GM18907 (cell line): ENCODE measurements around the gene BTBD16.

Experiments
- ATAC-seq: cut with Tn5 transposase; IDR thresholded peaks from one replicate; pipeline ENCODE4 v1.9.1; 2021; ENCODE audit warnings: mild to moderate bottlenecking, moderate library complexity; ENCODE audit not compliant: unreplicated experiment

The BTBD16 gene

DNA sequence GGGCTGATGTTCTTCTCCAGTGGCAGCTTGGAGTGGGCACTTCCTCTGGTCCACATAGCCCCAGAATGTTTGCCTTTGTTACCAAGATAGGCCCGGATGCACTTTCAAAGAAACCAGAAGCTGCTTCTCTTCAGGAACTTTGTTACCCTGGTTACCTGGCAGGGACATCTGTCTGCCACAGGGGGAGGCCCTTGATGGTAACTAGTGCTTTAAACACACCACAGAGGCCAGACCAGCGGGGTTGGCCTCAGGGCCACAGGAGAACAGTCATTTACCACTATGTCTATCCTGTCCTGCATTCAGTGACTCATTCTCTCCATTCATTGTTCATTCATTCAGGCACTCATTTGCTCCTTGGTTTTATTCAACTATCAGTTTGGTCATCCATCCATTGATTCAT, 91.5 kb downstream of the BTBD16 start:
- no peak for ATAC-seq

DNA sequence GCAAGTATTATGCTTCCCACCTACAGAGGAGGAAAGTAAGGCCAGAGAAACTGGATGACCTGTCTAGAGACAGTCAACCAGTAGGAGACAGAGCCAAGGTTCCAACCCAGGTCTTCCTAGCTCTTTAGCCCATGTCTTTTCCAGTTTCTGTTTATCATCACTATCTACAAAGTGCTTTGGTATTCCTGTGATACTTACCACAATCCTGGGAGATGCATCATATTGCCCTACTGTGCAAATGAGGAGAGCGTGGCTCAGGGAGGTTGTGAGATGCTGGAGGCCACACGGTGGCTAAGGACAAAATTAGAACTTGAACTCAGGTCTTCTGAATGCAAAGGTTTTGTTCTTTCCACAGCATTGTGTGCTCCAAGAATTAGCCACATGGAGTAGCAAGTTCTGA, 92.2 kb downstream of the BTBD16 start:
- ATAC-seq: no peak

DNA sequence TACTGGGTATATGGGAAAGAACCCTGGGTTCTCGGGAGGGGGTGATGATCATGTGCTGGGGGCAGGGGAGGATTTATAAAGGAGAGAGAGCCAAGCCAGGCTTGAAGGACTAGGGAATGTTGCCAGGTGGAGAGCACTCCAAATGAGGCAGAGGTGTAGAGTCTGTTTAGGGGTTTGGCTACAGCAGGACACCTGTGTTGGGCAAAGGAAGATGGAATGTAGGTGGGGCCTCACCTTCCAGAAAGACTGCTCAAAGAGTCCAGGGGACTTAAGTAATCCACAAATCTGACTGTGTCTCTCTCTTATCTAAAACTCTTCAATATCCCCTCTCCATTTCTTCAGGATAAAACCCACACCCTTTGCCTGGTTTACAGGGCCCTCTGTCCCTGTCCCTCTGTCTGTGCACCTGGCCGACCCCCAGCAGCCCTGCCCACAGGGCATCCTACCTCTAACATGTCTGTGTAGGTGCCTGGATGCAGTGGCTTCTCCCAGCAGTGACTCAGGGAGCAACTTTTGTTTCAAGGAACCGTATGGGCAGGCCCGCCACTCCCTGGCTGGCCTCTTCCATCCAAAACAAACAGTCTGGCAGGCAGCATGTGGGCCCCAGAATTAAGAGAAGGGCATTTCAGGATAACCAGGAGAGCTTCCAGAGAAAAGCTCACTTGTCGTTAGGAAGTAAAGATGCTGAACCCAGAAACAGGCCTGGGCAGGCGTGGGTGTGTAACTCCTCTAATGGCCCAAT, 92.8 kb downstream of the BTBD16 start:
- no peak for ATAC-seq

DNA sequence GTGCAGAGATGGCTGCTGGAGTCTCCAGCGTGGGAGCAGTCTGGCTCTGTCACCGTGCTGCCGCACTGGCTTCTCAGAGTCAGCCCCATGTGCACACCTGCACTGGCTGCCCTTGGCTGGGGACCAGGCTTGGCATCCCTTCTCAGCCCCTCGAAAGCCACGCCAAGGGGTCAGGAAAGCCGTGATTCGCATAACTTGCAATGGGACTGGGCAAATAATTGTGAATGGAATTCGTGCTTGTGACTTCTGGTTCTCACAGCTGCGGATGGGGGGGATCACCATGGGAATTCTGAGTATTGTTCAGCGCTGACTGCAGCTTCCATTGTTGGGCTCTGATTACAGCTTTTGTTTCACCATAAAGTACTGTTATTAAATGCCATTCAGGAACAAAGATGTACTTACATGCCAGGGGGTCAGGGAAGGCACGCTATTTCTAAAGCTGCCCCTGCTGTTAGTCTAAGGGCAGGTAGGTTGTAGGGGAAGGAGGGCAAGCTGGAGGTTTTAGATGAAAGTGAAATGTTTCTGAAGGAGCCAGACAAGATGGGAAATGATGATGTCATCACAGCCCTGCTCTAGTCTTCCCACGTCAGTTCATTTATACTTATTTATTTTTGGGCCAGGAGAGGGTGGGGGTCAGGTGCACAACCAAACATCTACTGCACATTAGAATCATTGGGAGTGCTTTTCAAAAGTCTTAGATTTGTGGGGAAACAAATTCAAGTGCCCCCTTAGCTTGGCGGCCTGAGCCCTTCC, 97.6 kb downstream of the BTBD16 start:
- ATAC-seq: no peak

DNA sequence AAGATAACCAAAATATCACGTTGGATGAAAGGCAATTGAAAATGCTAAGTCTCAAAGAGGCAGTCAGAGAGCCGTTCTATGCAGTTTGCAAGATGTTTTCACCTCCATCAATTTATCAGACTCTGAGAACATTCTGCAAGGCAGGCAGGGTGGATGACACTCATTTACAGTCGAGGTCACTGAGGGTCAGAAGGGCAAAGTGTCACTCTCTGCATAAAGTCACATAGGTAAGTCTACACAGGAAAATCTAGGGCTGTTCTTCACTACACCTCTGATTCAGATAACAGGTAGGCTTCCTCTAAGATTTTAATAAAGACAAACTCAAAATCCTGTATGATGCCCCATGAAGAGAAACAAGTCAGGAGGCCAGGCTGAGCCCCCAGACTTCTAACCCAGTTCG, 102.0 kb downstream of the BTBD16 start:
- no peak for ATAC-seq

DNA sequence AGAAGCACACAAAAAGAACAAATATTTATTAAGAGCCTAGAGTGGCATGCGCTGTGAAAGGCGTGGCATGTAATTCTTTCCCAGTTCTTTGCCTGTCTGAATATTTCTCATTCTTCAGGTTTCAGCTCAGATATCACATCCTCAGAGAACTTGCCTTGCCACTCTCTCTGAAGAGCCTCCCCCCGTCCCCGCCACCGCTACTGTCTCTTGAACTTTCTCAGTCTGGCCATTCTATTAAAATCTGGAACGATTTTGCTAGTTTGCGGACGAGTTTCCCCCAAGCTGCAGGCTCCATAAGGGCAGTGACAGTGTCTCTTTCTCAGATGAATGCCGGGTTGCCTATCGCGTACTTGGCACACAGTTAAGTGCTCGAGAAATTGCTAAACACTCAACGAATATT, 102.6 kb downstream of the BTBD16 start:
- no peak for ATAC-seq

DNA sequence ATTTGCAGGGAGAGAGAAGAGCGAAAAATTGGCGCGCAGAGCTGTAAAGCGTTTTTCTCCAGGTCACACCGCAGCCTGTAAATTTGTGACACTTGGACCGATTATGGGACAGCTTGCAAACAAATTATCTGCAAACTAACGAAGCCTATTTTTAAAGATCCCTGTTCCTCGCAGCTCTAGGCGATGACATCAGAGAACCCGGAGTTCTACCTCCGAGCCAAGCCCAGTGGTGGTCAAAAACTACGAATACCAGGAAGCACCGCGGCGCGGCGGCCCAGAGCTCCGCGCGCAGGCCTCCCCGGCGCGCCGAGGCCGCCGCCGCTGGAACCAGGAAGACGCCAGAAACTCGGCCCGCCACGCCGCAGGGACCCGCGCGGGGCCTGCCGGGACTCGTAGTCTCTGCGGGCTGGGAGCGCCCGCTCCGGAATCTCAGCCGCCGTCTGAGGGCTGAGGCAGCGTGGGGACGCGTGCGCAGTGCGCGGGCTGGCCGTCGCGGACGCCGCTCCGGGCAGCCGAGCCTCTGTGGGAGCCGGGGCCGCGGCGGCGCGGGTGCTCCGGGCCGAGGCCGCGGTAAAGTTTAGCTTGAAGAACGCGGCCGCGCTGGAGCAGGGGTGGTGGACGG, 103.3 kb downstream of the BTBD16 start, which contains the start of gene PLEKHA1:
TSS of gene PLEKHA1 (plus strand) at position 472 of the 622 bp plus-strand sequence. CDS start 18,493 bp downstream, outside the sequence.
- ATAC-seq: peak; percentile 78

DNA sequence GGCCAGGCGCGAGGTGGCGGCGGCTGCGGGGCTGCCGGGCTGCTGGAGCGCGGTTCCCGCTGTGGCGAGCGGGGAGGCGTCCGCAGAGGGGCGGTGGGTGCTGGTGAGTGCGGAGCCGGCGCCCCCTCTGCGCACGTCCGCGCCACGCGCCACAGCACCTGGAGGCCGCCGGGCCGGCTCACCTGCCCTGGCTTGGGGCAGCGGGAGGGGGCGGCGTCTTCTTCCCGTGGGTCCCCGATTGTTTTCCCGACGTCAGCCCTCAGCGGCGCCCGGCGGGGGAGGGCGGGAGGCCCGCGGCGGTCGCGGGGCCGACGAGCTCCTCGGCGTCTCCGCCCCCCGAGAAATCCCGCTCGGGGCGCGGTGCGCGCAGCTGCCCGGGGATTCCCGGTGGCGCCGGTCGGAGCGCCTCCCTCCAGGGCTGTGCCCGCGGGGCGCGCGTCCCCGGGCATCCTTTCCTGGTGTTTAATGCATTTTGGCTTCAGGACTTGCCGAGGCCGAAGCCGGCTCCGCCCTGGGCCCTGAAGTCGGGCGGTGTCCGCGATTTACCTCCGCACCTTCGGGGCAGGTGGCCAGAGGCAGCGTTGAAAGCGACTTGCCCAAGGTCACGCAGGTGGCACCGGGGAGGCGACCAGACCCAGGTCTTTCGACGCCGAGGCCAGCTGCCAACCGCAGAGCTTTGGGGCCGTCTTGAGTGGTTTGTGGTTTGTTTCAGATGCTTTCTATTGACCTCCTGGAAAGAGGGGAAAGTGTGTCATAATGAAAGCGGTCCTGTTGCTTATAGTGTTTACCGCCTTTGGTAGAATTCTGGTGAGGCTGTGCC, 104.0 kb downstream of the BTBD16 start:
- peak; percentile 68 for ATAC-seq

DNA sequence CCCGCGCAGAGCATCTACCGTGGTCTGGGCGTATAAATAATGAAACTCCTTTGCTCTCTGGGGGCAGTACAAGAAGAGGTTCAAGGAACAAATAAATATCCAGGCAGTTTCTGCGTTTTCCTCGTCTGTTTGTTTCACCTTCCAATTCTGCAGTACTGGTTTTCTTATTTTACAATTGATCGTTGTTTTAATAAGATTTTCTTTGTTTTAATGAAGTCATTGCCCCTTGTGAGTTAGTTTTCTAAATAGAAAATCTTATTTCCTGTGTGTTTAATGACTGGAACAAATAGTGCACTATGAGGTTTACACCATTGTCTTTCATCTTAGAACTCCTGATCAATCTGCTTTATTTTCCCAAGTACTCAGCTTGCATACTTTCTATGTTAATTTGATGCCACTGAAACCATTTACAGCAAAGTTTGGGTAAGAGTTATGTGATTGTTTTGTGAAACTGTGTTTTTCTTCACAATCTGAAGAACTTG, 104.6 kb downstream of the BTBD16 start:
- no peak for ATAC-seq

DNA sequence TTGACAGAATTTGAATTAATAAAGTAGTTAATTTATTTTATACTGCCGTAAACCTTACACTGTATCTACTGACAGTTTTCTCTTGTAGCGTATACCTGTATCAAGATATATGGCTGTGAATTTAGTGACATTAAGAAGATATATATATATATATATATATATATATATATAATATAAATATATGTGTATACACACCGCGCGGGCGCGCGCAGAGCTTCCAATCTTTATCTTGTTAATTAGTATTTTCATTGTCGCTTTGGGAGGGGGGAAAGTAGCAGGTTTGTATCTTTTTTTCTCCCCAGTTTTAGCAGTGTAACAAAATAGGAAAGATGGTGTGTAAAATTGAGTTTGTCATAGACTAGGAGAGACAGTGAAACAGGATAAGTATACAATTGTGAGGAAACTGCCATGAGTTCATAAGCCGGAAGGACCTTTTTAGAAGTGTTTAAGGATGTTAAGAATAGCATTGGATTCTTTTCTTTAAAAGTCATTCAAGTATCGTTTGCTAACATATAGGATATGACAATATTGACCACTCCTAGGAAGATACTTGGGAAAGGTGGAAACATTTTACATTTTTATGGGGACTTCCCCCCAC, 105.4 kb downstream of the BTBD16 start:
- no peak for ATAC-seq

DNA sequence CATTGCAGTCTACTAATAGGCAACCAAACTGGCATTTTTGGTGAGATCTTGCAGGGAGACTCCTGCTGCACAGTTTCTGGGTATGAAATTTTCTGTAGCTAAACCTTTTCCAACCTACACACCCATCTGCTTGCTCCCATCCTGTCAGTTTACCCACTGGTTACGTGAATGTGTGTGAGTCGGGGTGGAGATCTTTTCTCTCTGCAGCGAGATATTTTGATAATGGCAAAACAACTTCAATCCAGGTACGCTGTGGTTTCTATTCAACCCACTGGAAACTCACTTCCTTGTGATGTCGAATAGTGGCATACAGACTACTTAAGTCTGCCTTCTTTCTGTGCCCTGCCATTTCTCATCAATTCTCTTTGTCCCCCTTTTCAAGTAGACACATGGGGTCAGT, 107.9 kb downstream of the BTBD16 start:
- ATAC-seq: no peak

DNA sequence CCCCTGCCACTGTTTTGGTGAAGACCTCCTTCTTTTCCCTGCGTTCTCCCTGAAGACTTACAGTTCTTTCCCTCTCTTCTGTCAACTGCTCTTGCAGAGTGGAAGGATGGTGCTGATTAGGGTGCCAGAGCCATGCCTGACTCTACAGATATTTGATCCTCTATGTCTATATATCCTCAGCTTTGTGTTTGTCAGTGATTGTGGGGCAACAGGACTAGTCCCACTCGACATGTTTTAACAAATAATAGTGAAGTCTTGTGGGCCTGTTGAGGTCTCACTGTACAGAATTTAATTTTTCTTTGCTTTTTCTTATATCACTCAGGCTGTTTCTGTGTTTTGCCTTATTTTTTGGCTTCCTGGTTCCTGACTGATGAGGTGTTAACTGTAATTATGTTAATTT, 108.4 kb downstream of the BTBD16 start:
- no peak for ATAC-seq

DNA sequence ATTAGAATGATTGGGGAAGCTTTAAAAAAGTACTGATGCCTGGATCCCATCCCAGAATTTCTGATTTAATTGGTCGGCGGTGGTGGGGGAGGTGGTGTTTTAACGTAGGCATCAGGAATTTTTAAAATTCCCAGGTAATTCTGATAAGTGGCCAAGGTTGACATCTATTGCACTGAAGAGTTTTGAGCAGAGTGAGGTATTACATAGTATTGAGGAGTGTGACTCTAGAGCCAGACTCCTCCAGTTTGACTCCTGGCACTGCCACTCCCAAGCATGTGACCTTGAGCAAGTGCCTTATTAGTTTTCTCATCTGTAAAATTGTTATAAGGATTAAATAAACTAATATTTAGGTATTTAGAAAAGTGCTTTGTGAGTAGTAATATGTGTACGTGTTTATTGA, 109.6 kb downstream of the BTBD16 start:
- ATAC-seq: no peak

DNA sequence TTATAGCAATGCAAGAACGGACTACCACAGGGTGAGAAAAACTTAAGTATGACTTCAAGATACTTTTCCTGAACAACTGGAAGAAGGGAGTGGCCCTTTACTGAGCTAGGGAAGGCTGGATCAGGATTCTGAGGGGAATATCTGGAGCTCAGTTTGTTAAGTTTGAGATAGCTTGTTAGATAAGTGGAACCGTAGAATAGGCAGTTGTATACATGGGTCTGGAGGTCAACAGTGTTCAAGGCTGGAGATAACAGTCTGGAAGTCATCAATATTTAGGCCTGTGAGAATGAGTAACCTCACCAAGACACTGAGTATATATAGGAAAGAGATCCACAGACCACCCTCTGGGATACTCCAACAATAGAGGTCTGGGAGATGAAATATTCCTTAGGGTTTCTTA, 110.6 kb downstream of the BTBD16 start:
- no peak for ATAC-seq

DNA sequence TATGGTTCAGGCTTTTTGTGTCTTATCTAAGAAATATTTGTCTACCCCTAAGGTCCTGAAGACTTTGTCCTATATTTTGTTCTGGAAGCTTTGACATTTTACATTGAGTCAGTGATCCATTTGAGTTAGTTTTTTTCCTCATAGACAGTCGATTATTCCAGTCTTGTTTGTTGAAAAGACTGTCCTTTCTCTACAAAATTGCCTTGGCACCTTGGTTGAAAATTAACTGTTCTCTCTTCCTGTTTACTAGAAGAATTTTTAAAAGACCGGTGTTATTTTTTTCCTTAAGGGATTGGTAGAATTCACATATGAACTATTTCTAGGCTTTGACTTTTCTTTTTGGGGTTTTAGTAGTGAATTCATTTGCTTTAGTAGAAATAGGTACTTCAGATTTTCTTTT, 115.4 kb downstream of the BTBD16 start:
- no peak for ATAC-seq

DNA sequence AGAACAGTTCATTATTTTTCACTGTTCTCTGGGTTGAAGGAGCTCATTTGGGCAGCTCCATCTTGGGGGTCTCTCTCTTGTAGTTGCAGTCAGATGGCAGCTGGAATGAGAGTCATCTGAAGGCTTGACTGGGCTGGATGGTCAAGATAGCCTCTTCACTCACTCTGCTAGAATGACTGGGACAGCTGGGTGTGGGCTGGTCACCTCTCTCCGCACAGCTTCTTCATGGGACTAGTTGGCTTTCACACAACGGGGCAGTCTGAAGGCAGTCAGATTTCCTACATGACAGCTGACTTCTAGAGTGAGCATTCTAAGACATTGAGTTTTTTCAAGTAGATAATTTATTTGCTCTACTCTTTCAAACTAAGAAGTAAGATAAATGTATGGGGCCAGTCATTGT, 116.5 kb downstream of the BTBD16 start:
- no peak for ATAC-seq
